Stimulated activated CD8-positive, alpha-beta memory T cell treated with anti-CD3 and anti-CD28 coated beads, Interleukin-7, amount 100 ng/mL, for 1 hour (primary cell): Measurements from ENCODE around the gene SUMO3.

ENCODE experiments used
- DNase-seq, 2 donors: peaks; one replicate each; pipeline ENCODE4 v3.0.0-alpha.2; 2020; ENCODE audit warnings: low read depth in 2 of 2

SUMO3 gene

DNA sequence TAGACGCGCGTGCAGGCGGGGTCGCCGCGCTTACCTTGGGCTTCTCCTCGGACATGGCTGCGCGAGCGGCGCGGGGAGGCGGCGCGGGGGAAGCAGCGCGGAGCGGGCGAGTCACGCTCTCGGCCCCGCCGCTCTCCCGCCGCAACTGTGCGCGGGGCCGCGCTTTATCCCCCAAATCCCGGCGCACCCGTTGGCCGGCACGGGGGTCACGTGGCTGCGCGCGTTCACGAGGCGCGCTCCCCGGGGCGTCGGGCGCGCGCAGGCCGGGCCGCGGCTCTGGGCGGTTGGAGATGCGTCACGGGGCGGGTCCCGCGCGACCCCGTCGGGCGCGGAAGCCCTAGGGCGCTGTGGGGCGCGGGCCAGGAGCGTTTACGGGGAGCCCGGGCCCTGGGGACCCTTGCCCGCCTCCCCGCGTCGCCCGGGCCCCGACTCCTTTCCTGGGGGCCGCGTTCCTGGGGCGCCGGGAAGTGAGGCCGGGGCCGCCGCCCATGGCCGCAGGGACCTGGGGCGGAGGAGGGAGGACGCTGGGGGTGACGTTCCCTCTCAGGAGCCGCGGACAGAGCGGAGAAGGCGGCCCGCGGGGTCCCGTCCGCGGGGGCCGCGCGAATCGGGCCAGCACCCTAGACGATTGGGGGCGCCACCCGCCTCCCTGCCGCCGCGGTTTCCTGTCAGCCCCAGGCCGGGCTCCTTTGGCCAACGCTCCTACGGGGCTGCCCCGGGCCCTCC lies at the start of gene SUMO3:
Gene SUMO3 (minus strand): TSS at position 149 of the 726 bp plus-strand sequence. CDS start 94 bp downstream, at position 55.
- DNase-seq = peak; percentile 61 to 64

DNA sequence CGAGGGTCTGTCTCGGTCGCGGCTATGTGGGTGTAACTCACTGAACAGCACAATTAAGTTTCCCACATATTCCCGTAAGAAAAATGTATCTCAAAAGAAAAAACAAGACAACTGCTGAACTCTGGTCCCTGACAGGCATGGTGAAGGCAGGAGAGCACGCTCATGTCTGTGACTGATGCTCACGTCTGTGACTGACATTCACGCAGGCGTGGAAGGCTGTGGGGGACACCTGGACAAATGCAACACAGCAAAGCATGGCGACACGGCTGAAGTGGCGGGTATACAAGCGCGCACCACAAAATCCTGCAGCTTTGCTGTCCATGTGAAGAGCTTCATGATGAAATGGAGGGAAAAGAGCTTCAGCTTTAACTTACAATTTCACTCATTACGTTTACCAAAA lies 49.6 kb upstream of the SUMO3 start:
- DNase-seq = no peak

DNA sequence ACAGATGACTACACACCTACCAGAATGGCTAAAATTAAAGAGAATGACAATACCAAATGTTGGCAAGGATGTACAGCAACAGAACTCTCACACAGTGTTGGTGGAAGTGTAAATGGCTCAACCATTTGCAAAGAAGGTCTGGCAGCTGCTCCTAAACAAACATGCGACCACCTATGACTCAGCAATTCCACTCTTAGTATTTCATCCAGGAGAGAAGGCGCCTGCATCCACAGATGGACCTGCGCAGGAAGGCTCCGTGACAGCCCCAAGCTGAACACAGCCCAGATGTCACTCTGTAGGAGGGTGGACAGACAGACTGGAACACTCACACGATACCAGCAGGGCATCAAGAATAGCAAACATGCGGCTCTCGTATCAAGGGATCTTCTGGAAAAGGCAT lies 48.9 kb upstream of the SUMO3 start:
- no peak for DNase-seq

DNA sequence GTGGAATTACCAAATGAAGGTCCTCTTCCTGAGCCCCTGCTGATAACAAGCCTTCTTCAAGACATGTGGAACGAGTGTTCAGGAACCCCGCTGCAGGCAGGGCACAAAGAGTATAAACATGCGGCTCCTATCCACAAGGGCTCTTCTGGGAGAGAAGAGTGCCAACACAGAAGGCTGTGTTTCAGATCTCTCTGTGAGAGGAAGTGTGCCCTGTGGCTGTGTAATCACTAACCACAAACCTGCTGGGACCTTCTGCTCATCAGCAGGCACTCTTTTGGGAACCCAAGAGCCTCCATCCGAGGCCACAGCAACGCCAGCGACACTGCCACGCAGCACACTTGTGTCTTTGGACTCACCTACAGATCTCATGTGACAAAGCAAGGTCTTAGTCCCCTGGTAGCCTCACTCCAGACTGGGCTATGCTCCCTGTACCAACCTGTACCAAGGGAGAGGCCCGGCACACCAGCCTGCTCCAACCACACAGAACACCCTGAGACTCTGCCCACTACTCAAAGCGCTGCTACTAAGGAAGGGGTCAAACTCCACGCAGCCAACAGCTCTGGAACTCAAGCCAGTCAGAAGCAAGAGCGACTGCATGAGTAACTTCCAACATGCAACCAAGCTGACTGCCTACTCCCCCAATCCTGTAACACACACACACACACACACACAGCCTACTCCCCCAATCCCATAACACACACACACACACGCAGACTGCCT lies 47.9 kb upstream of the SUMO3 start:
- DNase-seq = no peak

DNA sequence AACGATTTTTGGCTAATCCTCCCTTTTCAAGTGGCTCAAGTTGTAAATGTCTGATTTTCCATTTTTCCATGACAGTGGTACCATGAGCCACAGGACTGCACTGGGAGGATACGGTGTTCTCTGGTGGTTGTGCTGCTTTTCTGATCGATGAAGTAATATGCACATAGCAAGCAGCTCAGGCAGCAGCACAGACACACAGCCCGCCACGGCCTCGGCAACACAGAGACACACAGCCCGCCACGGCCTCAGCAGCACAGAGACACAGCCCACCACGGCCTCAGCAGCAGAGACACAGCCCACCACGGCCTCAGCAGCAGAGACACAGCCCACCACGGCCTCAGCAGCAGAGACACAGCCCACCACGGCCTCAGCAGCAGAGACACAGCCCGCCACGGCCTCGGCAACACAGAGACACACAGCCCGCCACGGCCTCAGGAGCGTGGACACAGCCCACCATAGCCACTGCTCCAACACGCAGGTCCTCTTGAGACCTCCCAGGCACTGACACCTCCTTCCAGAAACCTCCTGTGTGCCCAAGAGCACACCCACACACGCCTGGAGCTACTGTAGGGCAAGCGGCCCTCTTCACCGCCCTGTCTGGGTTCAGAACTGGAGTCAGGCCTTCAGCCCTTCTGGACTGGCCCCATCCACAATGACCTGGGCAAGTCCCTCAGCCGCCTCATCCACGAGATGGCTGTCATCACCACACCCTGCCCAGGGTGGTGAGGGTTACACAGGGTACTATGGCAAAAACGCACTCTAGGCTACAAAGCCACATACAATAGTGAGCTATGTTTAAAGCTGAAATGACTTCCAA lies 45.2 kb upstream of the SUMO3 start:
- DNase-seq = no peak

DNA sequence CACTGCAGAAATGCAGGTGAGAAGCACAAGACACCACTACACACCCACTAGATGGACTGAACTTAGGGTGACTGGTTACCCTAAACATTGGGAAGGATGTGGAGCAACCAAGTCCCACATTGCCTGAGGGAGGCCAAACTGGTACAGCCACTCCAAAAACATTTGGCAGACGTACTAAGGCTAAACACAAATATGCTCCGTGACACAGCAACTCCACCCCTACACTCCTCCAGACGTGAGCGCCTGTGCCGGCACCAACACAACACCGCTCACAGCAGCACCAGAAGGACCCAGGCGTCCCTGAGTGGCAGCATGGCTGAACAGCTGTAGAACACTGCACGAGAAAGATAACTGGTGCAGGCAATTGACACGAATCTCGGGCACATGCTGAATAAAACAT lies 40.9 kb upstream of the SUMO3 start:
- DNase-seq = no peak

DNA sequence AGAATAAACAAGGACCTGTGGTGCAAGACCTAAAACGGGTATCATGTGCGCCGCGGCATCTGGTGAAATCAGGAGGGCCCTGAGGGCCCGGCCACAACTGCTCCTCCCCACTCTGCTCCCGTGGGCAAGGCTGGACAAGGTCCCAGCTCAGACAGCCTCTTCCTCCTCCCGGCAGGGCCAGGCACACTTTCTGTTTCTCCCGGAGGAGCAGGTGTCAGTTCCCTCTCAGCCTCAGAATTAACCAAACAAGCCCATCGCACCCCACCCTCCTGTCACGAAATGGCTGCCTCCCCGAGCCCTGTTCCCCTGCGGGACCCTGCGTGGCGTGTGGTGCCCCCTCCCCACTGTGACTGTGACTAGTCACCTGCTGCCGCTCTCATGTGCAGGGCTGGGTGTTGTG lies 40.4 kb upstream of the SUMO3 start:
- no peak for DNase-seq

DNA sequence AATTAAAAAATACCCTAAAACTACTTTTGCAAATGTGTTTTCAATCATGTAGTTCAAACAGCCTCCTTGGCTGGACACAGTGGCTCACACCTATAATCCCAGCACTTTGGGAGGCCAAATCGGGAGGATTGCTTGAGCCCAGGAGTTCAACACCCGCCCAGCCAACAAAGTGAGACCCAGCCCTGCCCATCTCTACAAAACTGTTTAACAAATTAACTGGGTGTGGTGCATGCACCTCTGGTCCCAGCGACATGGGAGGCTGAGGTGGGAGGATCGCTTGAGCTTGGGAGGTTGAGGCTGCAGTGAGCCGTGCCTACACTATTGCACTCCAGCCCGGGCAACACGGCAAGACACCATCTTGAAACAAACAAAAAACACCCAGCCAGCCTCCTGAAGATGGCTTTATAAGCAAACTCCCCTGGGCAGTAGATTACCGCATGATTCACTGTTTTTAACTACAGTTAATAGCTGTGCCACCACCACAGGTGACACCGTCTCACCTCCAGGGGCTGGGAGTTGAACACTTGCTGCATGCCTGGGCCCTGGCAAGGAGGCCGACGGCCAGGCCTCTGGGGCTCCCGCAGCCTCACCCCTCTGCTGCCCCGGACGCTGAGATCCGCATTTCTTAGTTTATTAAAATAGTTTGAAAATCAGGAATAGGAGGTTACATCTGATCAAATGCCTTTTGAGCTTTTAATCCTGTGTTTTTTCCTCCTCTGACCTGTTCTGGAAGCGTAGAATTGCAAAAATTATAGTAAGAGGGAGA lies 39.4 kb upstream of the SUMO3 start:
- no peak for DNase-seq

DNA sequence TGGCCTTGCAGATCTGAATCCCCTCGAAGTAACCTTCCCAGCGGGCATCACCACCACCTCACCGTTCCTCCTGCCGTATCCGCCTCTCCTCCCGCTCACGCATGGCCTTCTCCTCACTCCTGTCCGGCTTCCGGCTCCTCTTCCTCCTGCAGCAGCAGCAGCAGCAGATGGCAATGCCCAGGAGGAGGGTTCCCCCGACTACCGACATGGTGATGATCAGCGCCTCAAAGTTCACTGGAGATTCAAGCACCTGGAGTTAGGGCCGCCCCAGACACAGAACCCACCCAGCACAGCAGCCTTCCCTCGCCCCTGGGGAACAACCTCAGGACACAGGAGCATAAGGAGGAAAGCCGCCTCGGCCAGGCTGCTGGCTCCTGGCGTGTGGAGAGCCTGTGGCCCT lies 38.3 kb upstream of the SUMO3 start:
- no peak for DNase-seq

DNA sequence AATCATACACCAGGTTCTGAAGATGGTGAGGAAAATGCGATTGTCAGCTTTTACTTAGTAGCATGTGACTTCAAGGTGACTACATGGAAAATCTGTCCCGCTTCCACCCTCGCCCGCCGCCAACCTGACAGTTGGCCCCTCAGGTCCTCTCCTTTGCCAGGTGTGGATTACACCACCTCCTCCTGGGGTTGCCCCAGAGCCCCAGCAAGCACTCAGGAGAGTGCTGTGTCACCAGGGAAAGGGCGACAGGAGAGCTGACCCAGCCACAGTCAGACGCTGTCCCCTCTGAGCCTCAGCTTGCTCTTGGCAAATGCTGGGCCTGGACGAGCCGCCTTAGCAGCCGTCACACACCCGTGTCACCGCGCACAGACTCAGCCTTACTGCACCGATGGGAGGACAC lies 37.7 kb upstream of the SUMO3 start:
- no peak for DNase-seq

DNA sequence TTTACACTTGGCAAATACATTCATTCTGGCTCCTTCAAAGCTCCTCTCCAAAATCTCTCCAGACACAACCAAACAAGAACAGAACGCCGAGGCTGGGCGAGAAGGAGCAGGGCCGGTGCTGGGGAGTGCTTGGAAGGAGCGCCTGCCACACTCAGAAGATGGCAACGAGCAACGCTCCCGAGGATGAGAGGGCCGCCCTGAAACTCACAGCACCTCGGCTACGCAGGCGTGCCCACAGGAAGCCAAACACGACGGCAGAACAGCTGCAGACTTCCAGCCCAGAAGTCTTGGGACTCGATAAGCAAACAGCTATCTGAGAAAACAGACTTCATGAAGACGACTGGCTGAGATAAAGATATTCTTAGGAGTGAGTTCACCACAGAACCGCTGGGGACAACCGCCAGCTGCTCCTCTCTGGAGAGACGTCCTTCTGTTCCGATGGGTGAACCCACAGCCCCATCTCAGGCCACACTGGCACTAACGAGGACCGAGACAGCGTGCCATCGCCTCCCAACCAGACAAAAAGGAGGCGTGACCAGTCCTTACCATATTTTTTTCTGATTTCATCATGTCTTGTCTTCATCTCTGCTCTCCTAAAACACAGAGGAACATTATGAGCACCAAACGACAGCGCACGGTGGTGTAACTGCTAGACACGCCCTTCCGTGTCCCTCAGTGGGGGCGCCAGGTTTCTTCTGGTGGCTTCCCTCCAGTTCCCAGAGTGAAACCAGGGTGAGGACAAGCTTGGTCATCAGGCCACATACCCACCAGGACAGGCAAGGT lies 37.0 kb upstream of the SUMO3 start:
- DNase-seq = no peak

DNA sequence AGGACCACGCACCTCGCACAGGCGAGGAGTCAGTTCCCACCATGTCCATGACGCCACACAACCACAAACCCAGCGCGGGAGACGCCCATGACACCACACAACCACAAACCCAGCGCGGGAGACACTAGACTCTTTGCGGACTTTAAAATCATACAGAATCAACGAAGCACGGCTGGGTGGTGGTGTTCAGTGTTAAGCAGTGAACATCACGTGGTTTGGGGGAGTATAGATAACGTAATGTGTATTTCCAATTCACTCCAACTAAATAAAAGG lies 36.5 kb upstream of the SUMO3 start:
- no peak for DNase-seq

DNA sequence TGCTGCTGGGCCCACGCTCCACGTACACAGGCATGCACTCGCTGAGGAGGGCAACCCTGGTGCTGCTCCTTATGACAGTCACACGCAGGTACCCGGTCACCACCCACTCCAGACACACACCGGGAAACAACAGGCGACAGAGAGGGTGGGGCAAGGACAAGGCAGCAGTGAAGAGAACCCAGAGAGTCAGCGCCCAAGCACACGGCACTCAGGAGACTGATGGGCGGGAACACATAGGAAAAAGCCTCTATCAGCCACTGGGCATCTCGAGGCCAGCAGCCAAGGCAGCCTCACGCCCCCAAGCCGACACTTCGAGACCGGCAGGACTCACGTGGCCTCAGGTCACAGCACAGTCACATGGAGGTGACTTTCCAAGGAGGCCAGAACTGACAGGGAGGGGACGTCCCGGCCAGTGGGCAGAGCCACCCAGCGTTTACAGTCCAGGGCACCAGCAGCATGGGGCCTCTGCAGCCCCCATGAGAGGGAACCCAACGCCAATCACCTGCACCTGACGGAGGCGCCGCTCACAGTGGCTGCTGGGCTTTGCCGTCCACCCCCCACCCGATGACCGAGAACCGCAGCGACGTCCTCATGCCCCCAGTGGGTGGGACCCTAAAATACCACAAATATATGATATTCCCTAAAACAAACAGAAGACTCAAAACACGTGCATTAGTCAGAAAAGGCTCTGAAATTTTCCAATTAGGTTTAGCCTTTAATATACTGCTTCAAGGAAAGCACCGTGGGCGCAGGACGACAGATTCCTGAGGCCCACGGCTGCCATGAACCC lies 35.9 kb upstream of the SUMO3 start:
- DNase-seq = no peak

DNA sequence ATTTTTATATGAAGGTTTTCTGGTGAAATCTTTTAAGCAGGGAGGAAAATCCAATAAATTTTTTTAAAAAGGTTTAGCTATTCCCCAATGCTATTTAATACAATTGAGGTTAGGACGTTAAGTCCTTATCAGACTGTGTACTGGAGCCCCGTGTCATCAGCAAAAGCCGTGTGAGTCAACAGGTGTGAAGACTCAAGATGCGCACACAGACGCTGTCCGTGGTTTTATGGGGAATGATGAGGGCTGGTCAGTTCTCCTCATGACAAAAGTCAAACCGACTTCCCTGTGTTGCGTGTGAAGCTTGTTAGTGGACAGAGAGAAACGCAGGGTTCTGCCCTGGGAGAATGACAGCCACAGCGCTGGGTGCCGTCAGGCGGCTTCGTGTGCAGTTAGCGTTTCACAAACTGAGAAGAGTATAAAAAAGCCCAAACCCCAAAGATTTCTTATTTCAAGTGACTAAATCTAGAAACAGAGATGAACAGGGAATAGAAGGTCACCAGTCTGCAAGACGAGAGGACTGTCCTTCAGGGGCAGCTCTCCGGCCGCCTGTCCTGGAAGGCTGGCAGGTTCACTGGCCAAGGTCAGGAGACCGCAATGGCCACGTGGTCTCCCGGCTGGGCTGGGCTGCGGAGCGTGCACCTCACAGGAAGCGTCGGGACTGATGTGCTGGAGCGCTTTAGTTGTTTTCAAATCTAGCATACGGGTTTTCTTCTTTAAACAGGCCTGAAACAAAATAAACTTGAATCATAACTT lies 33.2 kb upstream of the SUMO3 start:
- no peak for DNase-seq

DNA sequence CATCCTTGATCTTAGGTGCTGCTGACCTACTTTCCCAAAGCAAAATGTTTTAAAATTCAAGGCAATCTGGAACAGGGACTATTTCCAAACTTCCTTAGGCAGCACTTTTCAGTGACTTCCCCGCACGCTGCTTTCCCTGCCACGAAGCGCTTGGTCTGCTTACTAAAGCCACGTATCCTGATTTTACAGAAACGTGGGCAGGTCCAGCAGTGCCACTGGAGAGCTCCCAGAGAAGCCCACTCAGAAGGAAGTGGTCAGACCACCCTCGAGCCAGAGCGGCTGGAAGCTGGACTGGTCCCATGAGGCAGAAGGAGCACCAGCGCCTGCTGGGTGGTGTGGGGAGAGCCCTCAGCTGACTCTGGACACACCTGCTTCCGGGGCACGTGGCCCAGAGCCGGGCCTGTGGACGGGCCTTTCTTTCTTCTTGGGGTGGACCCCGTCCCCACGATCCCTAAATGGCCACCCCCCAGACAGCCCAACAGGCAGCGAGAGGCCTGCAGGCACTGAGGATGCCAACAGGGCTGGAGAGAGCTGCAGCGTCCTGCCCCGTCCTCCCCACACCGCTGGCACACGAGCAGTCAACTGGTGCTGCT lies 32.4 kb upstream of the SUMO3 start:
- DNase-seq = no peak

DNA sequence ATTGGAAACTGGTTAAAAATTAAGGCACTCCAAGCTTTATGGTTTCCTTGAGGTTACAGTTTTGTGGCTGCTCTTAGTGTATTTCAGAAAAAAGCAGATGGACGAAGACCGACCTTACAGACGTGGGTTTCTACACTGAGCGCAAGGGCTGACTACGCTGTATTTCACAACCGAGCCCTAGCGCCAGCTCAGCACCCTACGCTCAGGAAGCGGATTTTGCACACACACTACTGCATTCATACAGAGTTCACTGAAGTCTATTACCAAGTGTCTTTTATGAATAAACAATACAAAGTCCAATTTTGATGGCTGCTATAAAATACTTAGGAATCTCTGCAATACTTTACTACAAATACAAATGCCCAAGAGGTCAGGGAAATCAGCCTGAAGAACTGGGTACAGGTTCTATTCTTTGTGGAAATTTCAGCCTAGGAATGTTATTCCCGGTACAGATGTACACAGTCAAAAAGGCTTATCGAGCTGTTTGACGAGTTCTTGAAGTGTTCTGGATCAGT lies 31.8 kb upstream of the SUMO3 start:
- no peak for DNase-seq

DNA sequence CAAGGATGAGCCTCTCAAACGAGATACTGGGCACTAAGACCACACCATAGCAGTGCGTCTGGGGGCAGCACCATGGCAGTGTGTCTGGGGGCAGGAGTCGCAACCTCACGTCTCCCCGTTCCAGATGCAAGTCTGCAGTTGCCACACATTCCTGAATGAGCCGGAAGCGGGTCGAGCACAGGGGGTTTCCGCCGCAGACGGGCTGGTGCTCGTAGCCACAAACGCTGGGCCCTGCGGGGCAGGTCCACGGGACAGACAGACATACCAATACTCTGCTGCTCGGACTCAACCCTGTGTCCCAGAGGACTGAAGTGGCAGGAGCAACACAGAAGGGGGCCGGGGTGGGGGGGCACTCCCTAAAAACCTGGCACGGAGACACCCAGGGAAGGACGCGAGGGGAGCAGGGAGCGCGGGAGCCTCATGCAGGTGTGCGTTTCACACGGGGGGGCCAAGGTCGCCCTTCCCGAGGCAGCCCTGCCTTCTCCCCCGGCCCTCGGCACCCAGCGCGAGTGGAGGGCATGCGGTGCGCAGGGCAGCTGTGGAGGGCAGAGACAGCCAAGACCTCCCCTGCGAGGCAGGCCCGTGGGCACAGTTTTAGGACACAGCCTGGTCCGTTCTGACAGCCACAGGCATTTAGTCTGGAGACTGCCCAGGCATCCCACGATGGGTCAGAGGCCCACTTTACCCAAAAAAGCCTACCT lies 31.1 kb upstream of the SUMO3 start:
- DNase-seq = no peak

DNA sequence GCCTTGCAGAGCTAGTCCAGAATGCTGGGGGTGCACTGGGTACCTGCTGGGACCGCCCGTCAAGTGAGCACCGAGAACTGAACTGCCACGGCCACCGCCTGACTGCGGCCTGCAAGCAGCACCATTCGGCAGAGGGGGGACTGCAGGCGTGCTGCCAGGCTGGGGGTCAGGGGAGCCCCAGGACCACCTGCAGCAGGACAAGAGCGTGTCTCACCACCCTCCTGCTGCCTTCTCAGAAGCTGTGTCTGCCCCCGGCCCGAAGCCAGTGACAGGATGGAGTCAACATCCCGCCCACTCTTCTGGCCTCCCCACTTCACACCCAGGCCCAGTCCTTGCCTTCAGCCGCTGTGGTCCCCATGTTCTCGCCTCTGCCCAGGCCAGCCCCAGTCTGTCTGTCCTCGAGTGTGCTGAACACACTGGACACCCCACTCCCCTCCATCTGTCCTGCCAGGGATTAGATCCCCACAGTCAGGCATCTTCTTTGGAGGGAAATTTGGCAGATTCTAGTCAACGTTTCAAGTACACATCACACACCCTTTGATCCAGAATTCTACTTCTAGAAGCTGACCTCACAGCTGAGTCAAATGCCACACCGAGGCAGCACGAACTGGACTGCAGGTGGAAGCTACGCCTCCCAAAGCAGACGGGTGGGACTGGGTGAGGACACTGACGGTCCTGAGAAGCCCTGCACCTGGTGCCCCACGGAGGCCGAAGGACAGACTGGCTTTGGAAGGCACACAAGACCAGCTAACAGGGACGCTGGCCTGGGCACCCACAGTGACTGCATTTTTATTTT lies 29.6 kb upstream of the SUMO3 start:
- DNase-seq = no peak
